SK-N-SH (cell line): ENCODE data around the gene SEMA6C. TPM values are rescaled to one million over a fixed set of nuclear protein-coding genes. Genes with fewer than 3 reads are reported as not detected.

Experiments used
- CTCF ChIA-PET: fragments of 300-600, 350-600 bp; formaldehyde crosslinking; extraction: SDS; loops from one replicate; lab custom pipeline; 2021; lab: Yijun Ruan, JAX
- POLR2A ChIA-PET: fragments of 350-600 bp; sonication (Branson Sonifier 250); formaldehyde crosslinking; extraction: SDS; loops from one replicate; lab custom pipeline; 2020; ENCODE audit warnings: antibody characterized with exemption, inconsistent platforms; lab: Yijun Ruan, JAX
- DNase-seq: peaks from one replicate; pipeline ENCODE4 v3.0.0; 2012
- H2AFZ ChIP-seq: fragments of 200-600 bp; sonication (generic); 2 replicates; pipeline ENCODE4 v1.8.1; 2016; ENCODE audit warnings: antibody characterized with exemption, mild to moderate bottlenecking, low read depth
- H3F3A ChIP-seq: fragments of 200-600 bp; sonication (generic); replicated peaks from 2 replicates; pipeline ENCODE3; 2016; ENCODE audit warnings: antibody characterized with exemption, mild to moderate bottlenecking; ENCODE audit not compliant: insufficient read depth
- H3K27ac ChIP-seq, 2 experiments: fragments of 200-500 bp in 1 of 2; fragments of 200-600 bp in 1 of 2; sonication (Bioruptor generic) in 1 of 2; sonication (generic), shearing (Covaris generic) in 1 of 2; 2 replicates each; pipeline versions ENCODE4 v1.5.1 to v1.6.1; 2014 to 2016; ENCODE audit warnings: low read depth in 2 of 2, inconsistent platforms in 1 of 2, low read length in 1 of 2, mild to moderate bottlenecking in 1 of 2, mixed read lengths in 1 of 2
- H3K27me3 ChIP-seq: fragments of 200-600 bp; sonication (generic), shearing (Covaris generic); 2 replicates; pipeline ENCODE4 v1.6.1; 2016; ENCODE audit warnings: mixed run types; ENCODE audit not compliant: insufficient read depth
- H3K36me3 ChIP-seq, 2 experiments: fragments of 200-500 bp in 1 of 2; fragments of 200-600 bp in 1 of 2; sonication (Bioruptor generic) in 1 of 2; sonication (generic) in 1 of 2; replicated peaks in 1 of 2; 2 replicates each; pipeline versions ENCODE3 to v1.5.1; 2014 to 2016; ENCODE audit warnings: low read length in 1 of 2, mild to moderate bottlenecking in 1 of 2; ENCODE audit not compliant: insufficient read depth in 2 of 2, control insufficient read depth in 1 of 2
- H3K4me1 ChIP-seq, 2 experiments: fragments of 200-500 bp in 1 of 2; fragments of 200-600 bp in 1 of 2; sonication (Bioruptor generic) in 1 of 2; sonication (generic), shearing (Covaris generic) in 1 of 2; 2 replicates each; pipeline versions ENCODE4 v1.5.1 to v1.6.1; 2014 to 2016; ENCODE audit warnings: low read depth in 1 of 2, low read length in 1 of 2, mixed run types in 1 of 2; ENCODE audit not compliant: insufficient read depth in 2 of 2, control insufficient read depth in 1 of 2
- H3K4me2 ChIP-seq: fragments of 200-600 bp; sonication (generic), shearing (Covaris generic); 2 replicates; pipeline ENCODE4 v1.6.1; 2017; ENCODE audit warnings: mixed run types
- H3K4me3 ChIP-seq, 2 experiments: fragments of 200-500 bp in 1 of 2; fragments of 200-600 bp in 1 of 2; sonication (Bioruptor generic) in 1 of 2; sonication (generic), shearing (Covaris generic) in 1 of 2; 2 replicates each; pipeline versions ENCODE4 v1.5.1 to v1.8.1; 2014 to 2016; ENCODE audit warnings: low read depth in 2 of 2, inconsistent platforms in 1 of 2, low read length in 1 of 2, mild to moderate bottlenecking in 1 of 2, mixed read lengths in 1 of 2, moderate library complexity in 1 of 2
- H3K79me2 ChIP-seq: fragments of 200-600 bp; sonication (generic); 2 replicates; pipeline ENCODE4 v1.8.1; 2017; ENCODE audit warnings: mild to moderate bottlenecking; ENCODE audit not compliant: insufficient read depth
- H3K9ac ChIP-seq: fragments of 200-600 bp; sonication (generic); 2 replicates; pipeline ENCODE4 v1.6.1; 2017; ENCODE audit warnings: mixed run types
- H3K9me2 ChIP-seq: fragments of 200-600 bp; sonication (generic); 2 replicates; pipeline ENCODE4 v1.6.1; 2017; ENCODE audit warnings: mixed run types
- H3K9me3 ChIP-seq: fragments of 200-600 bp; sonication (generic); 2 replicates; pipeline ENCODE4 v1.6.1; 2017; ENCODE audit warnings: mixed run types, mild to moderate bottlenecking, moderate library complexity
- H4K20me1 ChIP-seq: fragments of 200-600 bp; sonication (generic); 2 replicates; pipeline ENCODE4 v1.6.1; 2017; ENCODE audit warnings: mild to moderate bottlenecking, mixed run types; ENCODE audit not compliant: insufficient read depth
- CTCF ChIP-seq: fragments of 200-600 bp; sonication (generic); IDR thresholded peaks from 2 replicates; pipeline ENCODE4 v1.6.1; 2017; ENCODE audit warnings: antibody characterized with exemption, mild to moderate bottlenecking, moderate library complexity
- EP300 ChIP-seq, 2 experiments: IDR thresholded peaks; 2 replicates each; pipeline versions ENCODE4 v1.4.0 to v1.6.1; 2012; ENCODE audit warnings: borderline replicate concordance in 1 of 2, low read depth in 1 of 2, low read length in 1 of 2
- FOSL2 ChIP-seq: IDR thresholded peaks from 2 replicates; pipeline ENCODE4 v1.4.0; 2012; ENCODE audit warnings: low read depth, mild to moderate bottlenecking, moderate library complexity, borderline replicate concordance
- FOXJ3 ChIP-seq: sonication (generic); formaldehyde crosslinking; IDR thresholded peaks from 2 replicates; pipeline ENCODE4 v1.5.1; 2020; ENCODE audit warnings: mild to moderate bottlenecking, missing genetic modification reagents
- GATA2 ChIP-seq: sonication (generic); formaldehyde crosslinking; IDR thresholded peaks from 2 replicates; pipeline ENCODE4 v1.5.0; 2020; ENCODE audit warnings: mild to moderate bottlenecking, missing genetic modification reagents
- JUND ChIP-seq: IDR thresholded peaks from 2 replicates; pipeline ENCODE4 v1.4.0; 2012
- MAX ChIP-seq: IDR thresholded peaks from 2 replicates; pipeline ENCODE4 v1.4.0; 2012; ENCODE audit warnings: low read depth
- PBX3 ChIP-seq: IDR thresholded peaks from 2 replicates; pipeline ENCODE4; 2012
- POLR2AphosphoS5 ChIP-seq: IDR thresholded peaks from 2 replicates; pipeline ENCODE4 v1.6.1; 2012; ENCODE audit warnings: low read depth, low read length
- RAD21 ChIP-seq: IDR thresholded peaks from 2 replicates; pipeline ENCODE4 v1.6.1; 2012; ENCODE audit warnings: mild to moderate bottlenecking, low read length
- RCOR1 ChIP-seq: fragments of 150-350 bp; IDR thresholded peaks from 2 replicates; pipeline ENCODE4 v1.6.1; 2017; ENCODE audit warnings: antibody characterized with exemption, low read length
- REST ChIP-seq: IDR thresholded peaks from 2 replicates; pipeline ENCODE4 v1.6.1; 2012; ENCODE audit warnings: mild to moderate bottlenecking, low read depth, low read length, moderate library complexity
- RFX5 ChIP-seq: IDR thresholded peaks from 2 replicates; pipeline ENCODE4 v1.6.1; 2012; ENCODE audit warnings: mild to moderate bottlenecking, improper control_type of control experiment, low read length
- RXRA ChIP-seq: IDR thresholded peaks from 2 replicates; pipeline ENCODE4 v1.4.0; 2012; ENCODE audit warnings: low read depth, mild to moderate bottlenecking, borderline replicate concordance
- SIN3A ChIP-seq: IDR thresholded peaks from 2 replicates; pipeline ENCODE4 v1.6.1; 2012; ENCODE audit warnings: low read depth, mild to moderate bottlenecking, low read length, moderate library complexity, borderline replicate concordance
- TAF1 ChIP-seq: IDR thresholded peaks from 2 replicates; pipeline ENCODE4 v1.6.1; 2012; ENCODE audit warnings: low read depth, mild to moderate bottlenecking, low read length, moderate library complexity, borderline replicate concordance
- TEAD4 ChIP-seq: IDR thresholded peaks from 2 replicates; pipeline ENCODE4 v1.4.0; 2012; ENCODE audit warnings: mild to moderate bottlenecking, borderline replicate concordance; ENCODE audit not compliant: insufficient read depth
- USF2 ChIP-seq: fragments of 150-350 bp; IDR thresholded peaks from 2 replicates; pipeline ENCODE4 v1.6.1; 2017; ENCODE audit warnings: antibody characterized with exemption, low read length, low read depth, borderline replicate concordance
- WGBS: methylation state at CpG from one replicate; pipeline ENCODE4 v1.1.6; 2017; ENCODE audit warnings: low lambda C conversion rate; 5-methylcytosine and 5-hydroxymethylcytosine counted together
- polyA plus RNA-seq, 3 experiments: library from polyadenylated mRNA; depleted of rRNA; stranded (reverse); fragments of >200 nt; gene quantifications; 2 replicates each; pipeline ENCODE4 v1.2.3, GENCODE V29; 2012

The SEMA6C gene
- polyA plus RNA-seq, 1 of the 3 experiments (the other 2 are of a cell fraction) = 4.0 TPM

- Histone ChIP-seq H2AFZ (no peak overlapping the region), H3K4me2 (no peak overlapping the region; the same call in 1 of the 2 replicates)
- 100% methylated on average over 2 of the region's 2 CpGs for WGBS
- TF ChIP-seq GATA2 (CRISPR knock-in tag) = no peak
- no peak for TF ChIP-seq RXRA
- TF ChIP-seq SIN3A = no peak
- no peak for TF ChIP-seq FOSL2
- TF ChIP-seq USF2 = no peak
- no peak for TF ChIP-seq CTCF
- no peak for TF ChIP-seq TEAD4
- no peak for TF ChIP-seq RFX5
- no peak for TF ChIP-seq RCOR1
- TF ChIP-seq, all 33 proteins: peak for 0
- peaks cover 0 to 21% of the 10 kb centered on the region in 2 experiments; a peak in 1 of 4 replicates for H3K4me1 ChIP-seq
- H3K9me2 ChIP-seq = no peaks in the 10 kb centered on the region
- no peaks in the 10 kb centered on the region for H3K27me3 ChIP-seq
- H3K9ac ChIP-seq = no peak overlapping the region
- DNase-seq = no peak
- no peaks in the 10 kb centered on the region for H3K79me2 ChIP-seq
- H4K20me1 ChIP-seq = no peaks in the 10 kb centered on the region
- H3K4me3 ChIP-seq = no peak overlapping the region
- POLR2A ChIA-PET = no interaction called here
- H3K36me3 ChIP-seq = no peaks in the 10 kb centered on the region
- no peak overlapping the region for H3K27ac ChIP-seq
- CTCF ChIA-PET = interaction anchor here (2.1 to 6.8 kb wide), 2 partner anchors 8 to 48 kb away, joined by 12 to 40 read pairs; partner anchors contain the start of gene TNFAIP8L2
- no peaks in the 10 kb centered on the region for H3K9me3 ChIP-seq
- H3F3A ChIP-seq = no peaks in the 10 kb centered on the region
Measured at GRCh38 chr1:151147665-151148064, 1.2 kb upstream of the SEMA6C start.

GRCh38 chr1:151147132-151147503 is 687 bp upstream of the SEMA6C start:
- Histone ChIP-seq H3K27me3 (no peaks in the 10 kb centered on the region), H4K20me1 (no peaks in the 10 kb centered on the region), H3F3A (no peaks in the 10 kb centered on the region), H3K9ac (peak overlapping the region; percentile 82; the same call in 1 of the 2 replicates), H3K27ac (peak overlapping the region; percentile 21 to 37; a peak in 2 of 4 replicates), H3K36me3 (no peaks in the 10 kb centered on the region), H3K4me1 (peaks cover 0 to 21% of the 10 kb centered on the region in 2 experiments; a peak in 1 of 4 replicates), H3K79me2 (no peaks in the 10 kb centered on the region), H3K9me2 (no peaks in the 10 kb centered on the region), H3K4me2 (peak overlapping the region; percentile 98), H2AFZ (peak overlapping the region; percentile 85), H3K4me3 (peak overlapping the region; percentile 70 to 91), H3K9me3 (no peaks in the 10 kb centered on the region)
- WGBS = 57% methylated on average over 7 of the region's 7 CpGs
- no peak for DNase-seq
- CTCF ChIA-PET = interaction anchor here (6.8 kb wide), 1 partner anchor 9 kb away, joined by 40 read pairs; the partner anchor contains the start of gene TNFAIP8L2
- TF ChIP-seq FOSL2 (no peak), EP300 (IDR thresholded peaks at IDR 0.05; ENCODE audit: borderline replicate concordance in 1 of 2, low read depth in 1 of 2, low read length in 1 of 2) (no peak), JUND (no peak), FOXJ3 (CRISPR knock-in tag) (no peak), RXRA (no peak), POLR2AphosphoS5 (no peak), USF2 (no peak), RAD21 (no peak), RFX5 (no peak), PBX3 (no peak), REST (no peak), TAF1 (no peak), MAX (no peak)
- POLR2A ChIA-PET = no interaction called here
